Testis (tissue), 3 donors: ENCODE measurements around the gene DLX3. TPM values are rescaled to one million over a fixed set of nuclear protein-coding genes. Genes with fewer than 3 reads are reported as not detected.

Experiments used
- DNase-seq: peaks from one replicate; pipeline ENCODE4 v3.0.0-alpha.2; 2019
- H3K27ac ChIP-seq, 2 donors: fragments of 200-600 bp; sonication (generic); one replicate each; pipeline ENCODE4 v1.5.1; 2019
- H3K27me3 ChIP-seq: fragments of 200-600 bp; sonication (generic); one replicate; pipeline ENCODE4 v1.5.1; 2019
- H3K36me3 ChIP-seq: fragments of 200-600 bp; sonication (generic); one replicate; pipeline ENCODE4 v1.5.1; 2017; ENCODE audit warnings: low read depth; ENCODE audit errors: missing control alignments
- H3K4me1 ChIP-seq: fragments of 200-600 bp; sonication (generic); one replicate; pipeline ENCODE4 v1.5.1; 2019
- H3K4me3 ChIP-seq, 2 donors: fragments of 200-600 bp; sonication (generic); one replicate each; pipeline ENCODE4 v1.5.1; 2017 to 2019
- H3K9me3 ChIP-seq: fragments of 200-600 bp; sonication (generic); one replicate; pipeline ENCODE4 v1.5.1; 2017
- CTCF ChIP-seq, 3 experiments: fragments of 450-650 bp in 2 of 3; fragments of 200-600 bp in 1 of 3; sonication (generic) in 1 of 3; IDR thresholded peaks; one replicate each; pipeline ENCODE4 v1.5.1; 2016 to 2019; ENCODE audit warnings: antibody characterized with exemption in 3 of 3, mild to moderate bottlenecking in 2 of 3, moderate library complexity in 1 of 3
- POLR2A ChIP-seq: fragments of 450-650 bp; IDR thresholded peaks from one replicate; pipeline ENCODE4 v1.6.1; 2017; ENCODE audit warnings: antibody characterized with exemption, mild to moderate bottlenecking, moderate library complexity
- WGBS, 2 donors: methylation state at CpG; one replicate each; pipeline ENCODE4 v1.1.5; 2018; 5-methylcytosine and 5-hydroxymethylcytosine counted together
- intact Hi-C: fragments of 100-400 bp; cut with DNase I; formaldehyde crosslinking; loops from one replicate; pipeline ENCODE4 v1.15.1; 2023; ENCODE audit warnings: low total_unique reads
- polyA plus RNA-seq: library from polyadenylated mRNA; stranded (reverse); fragments of 350-450 nt; fragmentation: Illumina TruSeq; extraction: RNeasy Lipid Tissue Mini Kit (QIAGEN cat#74804); gene quantifications from one replicate; pipeline ENCODE4 v1.2.3, GENCODE V29; 2014; ENCODE audit warnings: low read depth, low replicate concordance; ENCODE audit not compliant: insufficient read depth
- total RNA-seq, 2 donors: library from RNA; depleted of rRNA; stranded (reverse); fragments of >200 nt; gene quantifications; one replicate each; pipeline ENCODE4 v1.2.3, GENCODE V29; 2016

The DLX3 gene
- total and polyA plus RNA-seq, 3 donors from 2014 or later = 1.0 to 1.5 (median 1.4) TPM

- Histone ChIP-seq H3K36me3 (no peaks in the 10 kb centered on the region), H3K9me3 (no peaks in the 10 kb centered on the region), H3K4me3 (no peak overlapping the region), H3K4me1 (peaks cover 11% of the 10 kb centered on the region), H3K27me3 (peaks cover 19% of the 10 kb centered on the region), H3K27ac (no peak overlapping the region)
- WGBS, 2 donors = 16 to 25% methylated on average over 11 of the region's 11 CpGs
- TF ChIP-seq POLR2A (no peak), CTCF (IDR thresholded peaks at IDR 0.05) (no peak)
- no peak for DNase-seq
- intact Hi-C loops = no loop called here
Measured at GRCh38 chr17:49962599-49963308, 32.3 kb downstream of the DLX3 start.

GRCh38 chr17:49959183-49959935 lies 35.7 kb downstream of the DLX3 start:
- WGBS, 2 donors = 83 to 85% methylated on average over 8 of the region's 8 CpGs
- no peaks in the 10 kb centered on the region for H3K9me3 ChIP-seq
- H3K27me3 ChIP-seq = peaks cover 8% of the 10 kb centered on the region
- peaks cover 5% of the 10 kb centered on the region for H3K4me1 ChIP-seq
- no peaks in the 10 kb centered on the region for H3K36me3 ChIP-seq
- intact Hi-C loops = no loop called here
- no peak for TF ChIP-seq POLR2A
- TF ChIP-seq CTCF (IDR thresholded peaks at IDR 0.05) = no peak
- no peak overlapping the region for H3K27ac ChIP-seq
- H3K4me3 ChIP-seq = no peak overlapping the region
- no peak for DNase-seq

GRCh38 chr17:49958723-49959122 lies 36.3 kb downstream of the DLX3 start:
- H3K4me3 ChIP-seq = no peak overlapping the region
- H3K4me1 ChIP-seq = no peaks in the 10 kb centered on the region
- H3K36me3 ChIP-seq = no peaks in the 10 kb centered on the region
- DNase-seq = no peak
- peaks cover 2% of the 10 kb centered on the region for H3K27me3 ChIP-seq
- WGBS, 2 donors = 94 to 95% methylated on average over 4 of the region's 4 CpGs
- intact Hi-C loops = no loop called here
- no peak overlapping the region for H3K27ac ChIP-seq
- TF ChIP-seq POLR2A (no peak), CTCF (IDR thresholded peaks at IDR 0.05) (no peak)
- H3K9me3 ChIP-seq = no peaks in the 10 kb centered on the region

GRCh38 chr17:49957350-49957749 lies 37.7 kb downstream of the DLX3 start:
- TF ChIP-seq POLR2A (no peak), CTCF (IDR thresholded peaks at IDR 0.05) (no peak)
- Histone ChIP-seq H3K4me1 (peaks cover 3% of the 10 kb centered on the region), H3K27ac (no peak overlapping the region), H3K4me3 (no peak overlapping the region), H3K36me3 (no peaks in the 10 kb centered on the region), H3K27me3 (no peaks in the 10 kb centered on the region), H3K9me3 (no peaks in the 10 kb centered on the region)
- intact Hi-C loops = no loop called here
- WGBS, 2 donors = 79 to 94% methylated on average over 2 to 3 of the region's 3 CpGs
- DNase-seq = no peak
